Muscle of arm (tissue), 14 donors: ENCODE measurements around the gene ZNF512. TPM values are rescaled to one million over a fixed set of nuclear protein-coding genes. Genes with fewer than 3 reads are reported as not detected.
"Not testable (repeated sequence)": the region's sequence is repeated elsewhere in the genome, so short reads cannot be mapped to it uniquely, and the experiment has no call there.

Experiments
- DNase-seq: peaks from one replicate; pipeline ENCODE4 v3.0.0-alpha.2; 2013
- long read RNA-seq, 11 donors: transcript quantifications; one replicate each; lab custom pipeline, GENCODE V29; 2026
- polyA plus RNA-seq, 12 donors: library from polyadenylated mRNA; unstranded; fragments of 120-200 nt; gene quantifications; one replicate each; pipeline ENCODE4 v1.2.1, GENCODE V29; 2013; ENCODE audit not compliant: insufficient read length in 12 of 12

ZNF512 gene, protein sequence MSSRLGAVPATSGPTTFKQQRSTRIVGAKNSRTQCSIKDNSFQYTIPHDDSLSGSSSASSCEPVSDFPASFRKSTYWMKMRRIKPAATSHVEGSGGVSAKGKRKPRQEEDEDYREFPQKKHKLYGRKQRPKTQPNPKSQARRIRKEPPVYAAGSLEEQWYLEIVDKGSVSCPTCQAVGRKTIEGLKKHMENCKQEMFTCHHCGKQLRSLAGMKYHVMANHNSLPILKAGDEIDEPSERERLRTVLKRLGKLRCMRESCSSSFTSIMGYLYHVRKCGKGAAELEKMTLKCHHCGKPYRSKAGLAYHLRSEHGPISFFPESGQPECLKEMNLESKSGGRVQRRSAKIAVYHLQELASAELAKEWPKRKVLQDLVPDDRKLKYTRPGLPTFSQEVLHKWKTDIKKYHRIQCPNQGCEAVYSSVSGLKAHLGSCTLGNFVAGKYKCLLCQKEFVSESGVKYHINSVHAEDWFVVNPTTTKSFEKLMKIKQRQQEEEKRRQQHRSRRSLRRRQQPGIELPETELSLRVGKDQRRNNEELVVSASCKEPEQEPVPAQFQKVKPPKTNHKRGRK
- 10 to 100 TPM in 11 of 12 donors, not detected in 1; 38.3 to 60.4 (median 48.9) TPM for polyA plus RNA-seq
- long read RNA-seq, donor 1, partial matches to known transcripts = 0 of 7 reads
- long read RNA-seq, donor 1, other reads (novel, unspliced or antisense) = 0 of 7 reads
- long read RNA-seq, donor 2, transcript ZNF512-201 (14 exons, 3,541 nt) = major isoform, 6 of 8 reads
- long read RNA-seq, donor 2, partial matches to known transcripts = 0 of 8 reads
- long read RNA-seq, donor 2, other reads (novel, unspliced or antisense) = 0 of 8 reads
- long read RNA-seq, donor 3, partial matches to known transcripts = 0 of 1 reads
- long read RNA-seq, donor 3, other reads (novel, unspliced or antisense) = 0 of 1 reads
- long read RNA-seq, donor 4, partial matches to known transcripts = 0 of 2 reads
- long read RNA-seq, donor 4, other reads (novel, unspliced or antisense) = 0 of 2 reads
- long read RNA-seq, donor 5, partial matches to known transcripts = 0 of 8 reads
- long read RNA-seq, donor 5, other reads (novel, unspliced or antisense) = 0 of 8 reads
- long read RNA-seq, donor 6, partial matches to known transcripts = 0 of 2 reads
- long read RNA-seq, donor 6, other reads (novel, unspliced or antisense) = 0 of 2 reads
- long read RNA-seq, donor 7, partial matches to known transcripts = 0 of 2 reads
- long read RNA-seq, donor 7, other reads (novel, unspliced or antisense) = 0 of 2 reads
- long read RNA-seq, donor 8, partial matches to known transcripts = 0 of 4 reads
- long read RNA-seq, donor 8, other reads (novel, unspliced or antisense) = 0 of 4 reads
- long read RNA-seq, donor 9, partial matches to known transcripts = 5 of 8 reads
- long read RNA-seq, donor 9, other reads (novel, unspliced or antisense) = 0 of 8 reads
- long read RNA-seq, donor 10, partial matches to known transcripts = 0 of 4 reads
- long read RNA-seq, donor 10, other reads (novel, unspliced or antisense) = 0 of 4 reads
- long read RNA-seq, donor 11, partial matches to known transcripts = 26 of 31 reads
- long read RNA-seq, donor 11, other reads (novel, unspliced or antisense) = 0 of 31 reads

DNA sequence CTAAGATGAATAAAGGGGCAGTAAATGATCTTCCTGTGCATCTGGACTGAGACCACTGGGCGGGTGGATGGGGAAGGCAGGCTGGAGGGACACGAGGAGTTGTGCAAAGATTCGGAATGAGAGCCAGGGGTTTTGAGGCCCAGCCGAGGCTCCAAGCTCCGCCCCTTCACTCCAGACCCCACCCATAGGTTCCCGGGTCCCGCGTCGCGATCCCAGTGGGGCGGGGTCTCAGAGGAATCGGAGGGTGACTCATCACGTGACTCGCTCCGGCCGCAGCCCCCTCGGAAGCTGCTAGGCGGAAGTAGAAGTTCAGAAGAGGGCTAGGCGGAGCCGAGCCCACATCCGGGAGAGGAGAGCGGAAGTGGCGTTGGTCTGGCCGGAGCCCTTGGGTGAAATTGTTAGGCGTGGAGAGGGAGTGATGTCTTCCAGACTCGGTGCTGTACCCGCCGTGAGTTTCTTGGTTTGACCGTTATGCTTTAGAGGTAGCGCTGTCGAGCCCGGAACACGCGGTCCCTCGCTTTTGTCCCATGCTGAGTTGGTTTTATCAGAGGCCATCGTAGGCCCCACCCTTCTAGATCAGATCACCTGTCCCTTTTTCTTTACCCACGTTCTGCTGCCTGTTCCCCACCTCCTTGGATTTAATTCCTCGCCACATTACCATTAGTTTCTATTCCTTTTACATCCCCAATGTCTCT is at the start of gene ZNF512:
ZNF512 (plus strand) TSS at position 348 of the 695 bp plus-strand sequence; CDS start at position 419, 71 bp downstream.
- DNase-seq = peak; percentile 90

DNA sequence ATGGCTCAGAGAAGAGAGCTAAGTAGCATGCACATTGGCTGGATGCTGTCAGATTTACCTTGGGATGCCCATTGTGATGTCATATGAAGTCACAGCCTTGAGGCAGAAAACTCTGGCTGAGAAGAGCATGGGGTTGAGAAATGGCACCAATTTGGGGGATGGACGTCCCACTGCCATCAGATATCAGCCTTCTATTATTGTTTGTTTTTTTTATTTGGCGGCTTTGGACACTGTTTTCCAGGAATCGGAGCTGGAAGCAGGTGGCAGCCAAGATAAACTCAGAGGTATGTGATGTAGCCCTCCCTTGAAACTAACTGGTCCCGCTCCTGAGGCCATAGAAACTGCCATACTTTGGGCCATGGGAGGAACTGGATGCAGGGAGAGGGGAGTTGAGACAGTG is 45.6 kb upstream of the ZNF512 start:
- DNase-seq = no peak

DNA sequence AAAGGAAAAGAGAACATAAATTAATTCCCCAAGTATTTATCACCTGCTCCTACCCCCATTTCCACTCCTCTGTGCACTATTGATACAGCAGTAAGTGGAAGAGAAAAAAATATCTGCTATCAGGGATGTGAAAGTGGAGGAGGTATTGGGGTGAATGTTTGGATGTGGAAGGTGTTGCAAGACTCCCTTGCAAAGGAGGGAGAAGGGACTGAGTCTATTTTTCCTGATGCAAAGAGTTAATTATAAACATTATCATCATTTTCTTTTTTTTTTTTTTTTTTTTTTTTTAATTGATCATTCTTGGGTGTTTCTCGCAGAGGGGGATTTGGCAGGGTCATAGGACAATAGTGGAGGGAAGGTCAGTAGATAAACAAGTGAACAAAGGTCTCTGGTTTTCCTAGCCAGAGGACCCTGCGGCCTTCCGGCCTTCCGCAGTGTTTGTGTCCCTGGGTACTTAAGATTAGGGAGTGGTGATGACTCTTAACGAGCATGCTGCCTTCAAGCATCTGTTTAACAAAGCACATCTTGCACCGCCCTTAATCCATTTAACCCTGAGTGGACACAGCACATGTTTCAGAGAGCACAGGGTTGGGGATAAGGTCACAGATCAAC is 43.9 kb upstream of the ZNF512 start:
- not testable (repeated sequence) for DNase-seq

- not testable (repeated sequence) for DNase-seq
These were observed 43.2 kb upstream of the ZNF512 start for GRCh38 chr2:27539649-27540048.

GRCh38 chr2:27544143-27544821 is 38.6 kb upstream of the ZNF512 start:
- no peak for DNase-seq

- DNase-seq = no peak
These were observed 37.3 kb upstream of the ZNF512 start for GRCh38 chr2:27545348-27546141.

DNA sequence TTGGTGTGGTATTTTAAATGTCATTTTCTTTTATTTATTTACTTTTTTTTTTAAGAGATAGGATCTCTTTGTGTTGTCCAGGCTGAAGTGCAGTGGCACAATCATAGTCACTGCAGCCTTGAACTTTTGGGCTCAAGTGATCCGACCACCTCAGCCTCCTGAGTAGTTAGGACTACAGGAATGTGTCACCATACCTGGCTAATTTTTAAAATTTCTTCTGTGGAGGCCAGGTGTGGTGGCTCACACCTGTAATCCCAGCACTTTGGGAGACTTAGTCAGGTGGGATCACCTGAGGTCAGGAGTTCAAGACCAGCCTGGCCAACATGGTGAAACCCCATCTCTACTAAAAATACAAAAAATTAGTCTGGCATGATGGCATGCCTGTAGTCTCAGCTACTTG is 33.5 kb upstream of the ZNF512 start:
- no peak for DNase-seq

DNA sequence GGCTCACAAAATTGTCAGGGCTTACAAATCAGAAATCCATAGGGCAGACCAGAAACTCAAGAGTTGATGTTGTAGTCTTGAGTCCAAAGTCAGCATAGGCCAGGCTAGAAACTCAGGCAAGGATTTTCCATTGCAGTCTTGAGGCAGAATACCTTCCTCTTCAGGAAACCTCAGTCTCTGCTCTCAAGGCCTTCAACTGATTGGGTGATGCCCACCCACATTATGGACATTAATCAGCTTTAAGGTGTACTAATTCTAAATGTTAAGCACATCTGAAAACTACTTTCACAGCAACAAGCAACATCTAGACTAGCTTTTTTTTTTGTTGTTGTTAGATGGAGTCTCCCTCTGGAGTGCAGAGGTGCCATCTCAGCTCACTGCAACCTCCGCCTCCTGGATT is 31.3 kb upstream of the ZNF512 start:
- DNase-seq = no peak

GRCh38 chr2:27552941-27553340 is 29.9 kb upstream of the ZNF512 start:
- no peak for DNase-seq

DNA sequence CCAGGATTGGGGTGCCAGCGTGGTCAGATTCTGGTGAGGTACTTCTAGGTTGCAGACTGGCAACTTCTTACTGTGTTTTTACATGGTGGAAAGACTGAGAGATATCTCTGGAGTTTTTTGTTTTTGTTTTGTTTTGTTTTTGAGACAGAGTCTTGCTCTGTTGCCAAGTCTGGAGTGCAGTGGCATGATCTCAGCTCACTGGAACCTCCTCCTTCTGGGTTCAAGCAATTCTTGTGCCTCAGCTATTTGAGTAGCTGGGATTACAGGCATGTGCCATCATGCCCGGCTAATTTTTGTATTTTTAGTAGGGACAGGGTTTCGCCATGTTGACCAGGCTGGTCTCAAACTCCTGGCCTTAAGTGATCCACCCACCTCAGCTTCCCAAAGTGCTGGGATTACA is 28.4 kb upstream of the ZNF512 start:
- DNase-seq = not testable (repeated sequence)

DNA sequence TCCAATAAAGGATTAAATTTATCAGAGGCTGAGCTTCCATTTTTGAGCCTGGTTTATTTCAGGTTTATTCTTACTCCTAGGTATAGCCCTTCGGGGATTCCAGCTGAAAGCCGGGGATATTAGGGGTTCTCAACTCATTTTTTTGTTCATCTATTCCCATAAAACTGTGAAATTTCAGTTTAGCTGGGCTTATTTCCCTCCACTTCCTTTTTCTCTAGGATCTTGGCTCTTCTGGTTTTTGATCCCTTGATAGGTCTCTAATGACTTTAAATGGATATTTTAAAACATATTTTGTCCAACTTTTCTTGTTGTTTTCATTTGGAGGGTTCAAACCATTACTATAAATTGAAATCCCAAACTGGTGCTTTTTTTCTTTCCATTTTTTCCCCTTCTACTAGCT is 23.6 kb upstream of the ZNF512 start:
- no peak for DNase-seq

- no peak for DNase-seq
These were observed 21.8 kb upstream of the ZNF512 start for GRCh38 chr2:27561060-27561459.

- DNase-seq = no peak
These were observed 16.2 kb upstream of the ZNF512 start for GRCh38 chr2:27566628-27567027.

GRCh38 chr2:27569398-27569797 is 13.4 kb upstream of the ZNF512 start:
- no peak for DNase-seq

DNA sequence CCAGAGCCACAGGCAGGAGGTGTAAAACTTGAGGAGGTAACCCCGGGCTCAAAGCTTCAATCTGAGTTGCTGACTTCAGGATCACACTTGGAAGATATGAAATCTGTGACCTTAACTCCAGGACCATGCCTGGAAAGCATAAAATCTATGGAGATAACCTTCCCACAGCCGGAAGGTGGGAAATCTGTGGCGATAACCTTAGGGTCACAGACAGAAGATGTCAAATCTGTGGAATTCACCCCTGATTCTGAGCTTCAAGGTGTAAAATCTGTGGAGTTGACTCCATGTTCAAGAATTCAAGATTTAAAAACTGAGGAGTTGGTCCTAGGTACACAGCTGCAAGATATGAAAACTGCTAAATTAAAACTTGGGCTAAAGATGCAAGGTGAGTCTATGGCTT is 11.6 kb upstream of the ZNF512 start:
- no peak for DNase-seq

DNA sequence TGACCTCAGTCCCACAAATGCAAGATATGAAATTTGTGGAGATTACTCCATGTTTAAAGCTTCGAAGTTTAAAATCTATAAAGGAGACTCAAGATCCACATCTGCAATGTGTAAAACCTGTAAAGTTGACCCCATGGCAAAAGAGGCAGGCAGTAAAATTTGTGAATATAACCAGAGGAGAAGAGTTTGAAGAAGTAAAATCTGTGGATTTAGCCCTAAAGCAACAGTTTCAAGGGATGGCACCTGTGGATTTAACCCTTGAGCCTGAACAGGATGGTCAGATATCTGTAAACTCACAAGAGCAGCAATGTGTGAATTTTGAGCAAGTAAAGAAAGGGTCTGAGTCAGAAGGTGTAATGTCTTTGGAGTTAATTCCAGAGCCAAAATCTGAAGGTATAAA is 11.2 kb upstream of the ZNF512 start:
- DNase-seq = no peak

DNA sequence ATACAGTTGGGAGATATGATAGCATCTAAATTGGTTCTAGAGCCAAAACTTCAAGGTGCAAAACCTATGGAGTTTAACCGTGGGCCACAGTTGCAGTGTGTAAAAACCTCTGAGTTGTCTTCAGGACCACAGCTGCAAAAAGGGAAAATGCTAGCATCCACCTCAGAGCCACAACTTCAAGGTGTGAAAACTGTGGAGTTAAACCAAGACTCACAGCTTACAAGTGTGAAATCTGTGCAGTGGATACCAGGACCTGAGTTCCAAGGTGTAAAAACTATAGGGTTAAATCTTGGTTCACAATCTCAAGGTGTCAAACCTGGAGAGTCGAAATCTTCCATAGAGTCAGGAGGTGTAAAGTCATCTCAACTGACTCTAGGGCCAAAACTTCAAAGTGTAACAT is 10.4 kb upstream of the ZNF512 start:
- DNase-seq = no peak

GRCh38 chr2:27572998-27573429 is 9.8 kb upstream of the ZNF512 start:
- no peak for DNase-seq

DNA sequence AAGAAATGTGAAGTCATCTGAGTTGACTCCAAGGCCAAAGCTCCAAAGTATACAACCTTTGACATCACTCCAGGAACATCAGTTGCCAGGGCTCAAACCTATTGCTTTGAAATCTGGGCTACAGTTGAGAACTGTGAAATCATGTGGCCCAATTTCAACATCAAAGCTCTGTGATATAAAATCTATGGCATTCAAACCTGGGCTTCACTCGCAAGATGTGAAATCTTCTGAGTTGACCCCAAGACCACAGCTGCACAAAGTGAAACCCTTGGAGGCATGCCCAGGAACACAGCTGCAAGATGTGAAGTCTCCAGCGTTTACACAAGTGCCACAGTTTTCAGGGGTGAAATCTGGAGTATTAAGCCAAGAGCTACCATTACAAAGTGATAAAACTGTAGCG is 9.4 kb upstream of the ZNF512 start:
- peak; percentile 10 for DNase-seq
